ENCODE results near the gene RSPO3. TPM values are rescaled to one million over a fixed set of nuclear protein-coding genes. Genes with fewer than 3 reads are reported as not detected.
"Not testable (repeated sequence)": the region's sequence is repeated elsewhere in the genome, so short reads cannot be mapped to it uniquely, and the experiment has no call there.

Gene RSPO3
- total RNA-seq, 1 donor from 2014 or later: 0.53 TPM

GRCh38 chr6:127225497-127225896, 107.0 kb downstream of the RSPO3 start:
- DNase-seq (ENCODE audit: low spot score in 2 of 2): no peak
- intact Hi-C loops (cut with DNase I): no loop called here
- H3K27me3 ChIP-seq: no peaks in the 10 kb centered on the region
- H3K36me3 ChIP-seq: no peaks in the 10 kb centered on the region
- H3K4me3 ChIP-seq: no peak overlapping the region
- no peaks in the 10 kb centered on the region for H3K4me1 ChIP-seq
- H3K27ac ChIP-seq: no peak overlapping the region
- no peak for TF ChIP-seq CTCF (IDR thresholded peaks at IDR 0.05)
- no peaks in the 10 kb centered on the region for H3K9me3 ChIP-seq

GRCh38 chr6:127233819-127234218, 115.3 kb downstream of the RSPO3 start:
- H3K27me3 ChIP-seq; intact Hi-C loops (cut with DNase I); DNase-seq (ENCODE audit: low spot score in 2 of 2); H3K4me3 ChIP-seq; H3K4me1 ChIP-seq; H3K27ac ChIP-seq; H3K36me3 ChIP-seq: not testable (repeated sequence)
- H3K9me3 ChIP-seq: peaks cover 0 to 11% of the 10 kb centered on the region in 2 donors

- no peak overlapping the region for H3K4me3 ChIP-seq
- H3K27ac ChIP-seq: no peak overlapping the region
- H3K36me3 ChIP-seq: no peaks in the 10 kb centered on the region
- no peak for DNase-seq (ENCODE audit: low spot score in 2 of 2)
- no peaks in the 10 kb centered on the region for H3K4me1 ChIP-seq
- H3K27me3 ChIP-seq: no peaks in the 10 kb centered on the region
- no peak for TF ChIP-seq CTCF (IDR thresholded peaks at IDR 0.05)
- H3K9me3 ChIP-seq: no peaks in the 10 kb centered on the region
- intact Hi-C loops (cut with DNase I): no loop called here
Observed at GRCh38 chr6:127243501-127243900, 125.0 kb downstream of the RSPO3 start.

Other genes starting within 250 kb of the RSPO3 start
- 21.0 TPM for gene RNF146, start 148.2 kb downstream of the RSPO3 start, total RNA-seq
- 3.3 TPM for gene ECHDC1, start 224.9 kb downstream of the RSPO3 start, total RNA-seq

Data from ascending aorta (tissue), 2 donors.